Gastrocnemius medialis (tissue), 4 donors: ENCODE measurements around the gene NAV1.

Experiments used
- POLR2A ChIP-seq, 2 donors: fragments of 450-650 bp; IDR thresholded peaks; one replicate each; pipeline ENCODE4 v1.6.1; 2017; ENCODE audit warnings: antibody characterized with exemption in 2 of 2, mild to moderate bottlenecking in 2 of 2, moderate library complexity in 2 of 2
- TF ChIP-seq, protein P1 (sequence below), 5 experiments: fragments of 450-650 bp in 3 of 5; fragments of 200-600 bp in 2 of 5; sonication (generic) in 2 of 5; IDR thresholded peaks in 4 of 5; conservative IDR thresholded peaks in 1 of 5; 1 replicate in 4 of 5; 2 replicates in 1 of 5; pipeline ENCODE4 v1.5.1; 2016 to 2019; ENCODE audit warnings: antibody characterized with exemption in 5 of 5, mild to moderate bottlenecking in 3 of 5, moderate library complexity in 3 of 5

DNA sequence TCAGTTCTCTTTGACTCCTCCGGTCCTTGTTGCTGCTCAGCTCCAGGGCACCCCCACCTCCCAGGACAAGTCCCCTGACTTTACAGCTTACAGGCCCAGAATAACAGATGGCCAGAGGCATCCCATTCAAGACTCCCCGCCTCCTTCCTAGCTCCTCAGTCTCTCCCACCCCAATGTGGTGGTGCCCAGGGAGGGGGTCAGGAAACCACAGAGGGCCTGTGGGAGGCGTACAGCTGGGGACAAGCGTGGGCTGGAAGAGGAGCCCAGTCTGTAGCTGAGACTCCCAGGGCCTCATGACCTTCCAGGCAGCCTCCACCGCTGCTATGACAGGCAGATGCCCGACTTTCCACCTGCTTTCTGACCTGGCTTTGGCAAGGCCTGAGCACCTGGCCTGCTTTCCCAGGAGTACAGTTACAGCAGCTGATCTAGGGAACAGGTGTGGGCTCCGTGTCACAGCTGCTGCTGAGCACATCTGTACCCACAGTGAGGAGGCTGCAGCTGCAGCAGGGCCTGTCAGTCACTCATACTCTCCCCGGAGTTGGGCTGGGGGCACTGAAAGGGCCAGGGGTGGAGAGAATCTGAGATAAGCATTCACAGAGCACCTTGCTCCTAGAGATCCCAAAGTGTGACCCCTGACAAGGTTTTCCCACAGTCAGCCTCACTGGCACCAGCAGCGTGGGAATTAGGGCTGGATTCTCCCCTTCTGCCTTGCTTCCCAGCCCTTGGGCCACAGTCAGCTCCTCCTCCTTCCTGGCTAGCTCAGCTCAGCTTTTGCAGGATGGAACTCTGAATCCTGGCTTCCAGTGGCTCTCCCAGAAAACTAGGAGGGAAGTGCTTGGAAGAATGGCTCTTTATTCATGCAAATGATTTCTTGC is 7.1 kb upstream of the NAV1 start:
- TF ChIP-seq, protein P1, sequence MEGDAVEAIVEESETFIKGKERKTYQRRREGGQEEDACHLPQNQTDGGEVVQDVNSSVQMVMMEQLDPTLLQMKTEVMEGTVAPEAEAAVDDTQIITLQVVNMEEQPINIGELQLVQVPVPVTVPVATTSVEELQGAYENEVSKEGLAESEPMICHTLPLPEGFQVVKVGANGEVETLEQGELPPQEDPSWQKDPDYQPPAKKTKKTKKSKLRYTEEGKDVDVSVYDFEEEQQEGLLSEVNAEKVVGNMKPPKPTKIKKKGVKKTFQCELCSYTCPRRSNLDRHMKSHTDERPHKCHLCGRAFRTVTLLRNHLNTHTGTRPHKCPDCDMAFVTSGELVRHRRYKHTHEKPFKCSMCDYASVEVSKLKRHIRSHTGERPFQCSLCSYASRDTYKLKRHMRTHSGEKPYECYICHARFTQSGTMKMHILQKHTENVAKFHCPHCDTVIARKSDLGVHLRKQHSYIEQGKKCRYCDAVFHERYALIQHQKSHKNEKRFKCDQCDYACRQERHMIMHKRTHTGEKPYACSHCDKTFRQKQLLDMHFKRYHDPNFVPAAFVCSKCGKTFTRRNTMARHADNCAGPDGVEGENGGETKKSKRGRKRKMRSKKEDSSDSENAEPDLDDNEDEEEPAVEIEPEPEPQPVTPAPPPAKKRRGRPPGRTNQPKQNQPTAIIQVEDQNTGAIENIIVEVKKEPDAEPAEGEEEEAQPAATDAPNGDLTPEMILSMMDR (IDR thresholded peaks at IDR 0.05 in 4 of 5, conservative IDR thresholded peaks at IDR 0.05 in 1 of 5) = no peak
- TF ChIP-seq POLR2A (IDR thresholded peaks at IDR 0.05) = no peak
